ENCODE data around the gene AHSP.
"Not testable (repeated sequence)": the region's sequence is repeated elsewhere in the genome, so short reads cannot be mapped to it uniquely, and the experiment has no call there.

AHSP gene

GRCh38 chr16:31532120-31532519 lies 4.4 kb downstream of the AHSP start:
- DNase-seq: no peak

GRCh38 chr16:31532896-31533295 lies 5.2 kb downstream of the AHSP start:
- no peak for DNase-seq

GRCh38 chr16:31535737-31536136 lies 8.0 kb downstream of the AHSP start:
- DNase-seq: no peak

GRCh38 chr16:31536804-31537361 lies 9.2 kb downstream of the AHSP start:
- no peak for DNase-seq

GRCh38 chr16:31537362-31538242 lies 9.9 kb downstream of the AHSP start:
- peak; percentile 4 for DNase-seq

GRCh38 chr16:31538243-31538598 lies 10.5 kb downstream of the AHSP start:
- not testable (repeated sequence) for DNase-seq

- not testable (repeated sequence) for DNase-seq
Observed at GRCh38 chr16:31539762-31540161, 12.1 kb downstream of the AHSP start.

GRCh38 chr16:31542763-31543162 lies 15.1 kb downstream of the AHSP start:
- no peak for DNase-seq

- DNase-seq: no peak
Observed at GRCh38 chr16:31561426-31562233, 33.9 kb downstream of the AHSP start.

- peak; percentile 9 for DNase-seq
Observed at GRCh38 chr16:31568577-31569359, 41.1 kb downstream of the AHSP start.

GRCh38 chr16:31569360-31569717 lies 41.6 kb downstream of the AHSP start:
- no peak for DNase-seq

GRCh38 chr16:31572821-31573220 lies 45.1 kb downstream of the AHSP start:
- DNase-seq: no peak

GRCh38 chr16:31574159-31574558 lies 46.5 kb downstream of the AHSP start:
- not testable (repeated sequence) for DNase-seq

- DNase-seq: no peak
Observed at GRCh38 chr16:31577411-31577810, 49.7 kb downstream of the AHSP start.
